B cell (primary cell): ENCODE results near the gene TUNAR. TPM values are rescaled to one million over a fixed set of nuclear protein-coding genes. Genes with fewer than 3 reads are reported as not detected.

Experiments
- ATAC-seq: fragments of 200-7000 bp; cut with Tn5 transposase; one replicate; pipeline ENCODE4 v1.10.0; 2021; ENCODE audit warnings: low read depth, mild to moderate bottlenecking, moderate number of reproducible peaks, moderate library complexity
- CTCF ChIA-PET: fragments of 350-600 bp; sonication (Branson Sonifier 250); formaldehyde crosslinking; loops from one replicate; lab custom pipeline; 2021; ENCODE audit warnings: antibody characterized with exemption, inconsistent platforms; lab: Charles Lee
- POLR2A ChIA-PET: fragments of 350-600 bp; sonication (Branson Sonifier 250); formaldehyde crosslinking; loops from one replicate; lab custom pipeline; 2021; ENCODE audit warnings: antibody characterized with exemption; lab: Charles Lee
- DNase-seq: peaks from one replicate; pipeline ENCODE4 v3.0.0; 2013
- H2AFZ ChIP-seq: 2 replicates; pipeline ENCODE4 v1.6.1; 2012; ENCODE audit warnings: mild to moderate bottlenecking, low read depth, low read length; ENCODE audit not compliant: insufficient read depth, poor library complexity, severe bottlenecking
- H3K27ac ChIP-seq, 2 donors: 1 replicate in 1 of 2; 2 replicates in 1 of 2; pipeline ENCODE4 v1.5.1; 2012 to 2013; ENCODE audit warnings: low read length in 2 of 2, mild to moderate bottlenecking in 2 of 2, moderate library complexity in 1 of 2
- H3K27me3 ChIP-seq, 4 experiments: fragments of 200-600 bp in 1 of 4; sonication (generic) in 1 of 4; replicated peaks in 1 of 4; 1 replicate in 2 of 4; 2 replicates in 2 of 4; pipeline versions ENCODE4 v1.6.1 to v1.7.0; 2013 to 2016; ENCODE audit warnings: low read length in 3 of 4, mild to moderate bottlenecking in 2 of 4, mixed read lengths in 1 of 4, moderate library complexity in 1 of 4; ENCODE audit not compliant: insufficient read depth in 4 of 4, control insufficient read depth in 3 of 4; ENCODE audit errors: control extremely low read depth in 1 of 4
- H3K36me3 ChIP-seq, 2 experiments: replicated peaks in 1 of 2; 1 replicate in 1 of 2; 2 replicates in 1 of 2; pipeline versions ENCODE4 v1.6.1 to v1.7.1; 2013; ENCODE audit warnings: low read length in 1 of 2; ENCODE audit not compliant: insufficient read depth in 2 of 2, control insufficient read depth in 1 of 2; ENCODE audit errors: control extremely low read depth in 1 of 2, extremely low read depth in 1 of 2
- H3K4me1 ChIP-seq, 2 donors: fragments of 200-600 bp in 1 of 2; sonication (generic) in 1 of 2; 1 replicate in 1 of 2; 2 replicates in 1 of 2; pipeline versions ENCODE4 v1.5.1 to v1.6.1; 2013 to 2017; ENCODE audit warnings: low read length in 2 of 2; ENCODE audit not compliant: control insufficient read depth in 2 of 2, insufficient read depth in 2 of 2
- H3K4me2 ChIP-seq: replicated peaks from 2 replicates; pipeline ENCODE3; 2012; ENCODE audit warnings: mild to moderate bottlenecking, low read depth, low read length; ENCODE audit not compliant: poor library complexity, severe bottlenecking
- H3K4me3 ChIP-seq, 5 experiments: fragments of 200-600 bp in 1 of 5; sonication (generic) in 1 of 5; 1 replicate in 3 of 5; 2 replicates in 2 of 5; pipeline versions ENCODE4 v1.5.1 to v1.7.0; 2011 to 2016; ENCODE audit warnings: low read length in 4 of 5, mild to moderate bottlenecking in 4 of 5, low read depth in 2 of 5, control low read depth in 1 of 5, moderate library complexity in 1 of 5; ENCODE audit not compliant: insufficient read depth in 1 of 5; ENCODE audit errors: control extremely low read depth in 1 of 5, extremely low read depth in 1 of 5
- H3K79me2 ChIP-seq: fragments of 200-600 bp; sonication (generic); one replicate; pipeline ENCODE4 v1.6.0; 2016; ENCODE audit warnings: low read length; ENCODE audit not compliant: control insufficient read depth, insufficient read depth
- H3K9ac ChIP-seq: fragments of 200-600 bp; sonication (generic); 2 replicates; pipeline ENCODE4 v1.6.1; 2017; ENCODE audit warnings: mild to moderate bottlenecking, low read length, moderate library complexity
- H3K9me3 ChIP-seq, 3 donors: one replicate each; pipeline versions ENCODE4 v1.6.1 to v1.7.1; 2013; ENCODE audit warnings: low read length in 2 of 3; ENCODE audit not compliant: control insufficient read depth in 2 of 3, insufficient read depth in 1 of 3; ENCODE audit errors: control extremely low read depth in 1 of 3
- H4K20me1 ChIP-seq: 2 replicates; pipeline ENCODE4 v1.6.0; 2012; ENCODE audit warnings: mild to moderate bottlenecking, low read length; ENCODE audit not compliant: insufficient read depth, control insufficient read depth, poor library complexity, severe bottlenecking
- H3K27ac Mint-ChIP-seq: one replicate; pipeline ENCODE4 v1.8.0; 2021; ENCODE audit warnings: mixed read lengths
- H3K27me3 Mint-ChIP-seq: one replicate; pipeline ENCODE4 v1.8.0; 2021; ENCODE audit warnings: mixed read lengths
- H3K4me1 Mint-ChIP-seq: one replicate; pipeline ENCODE4 v1.8.0; 2021; ENCODE audit warnings: mixed read lengths
- H3K4me3 Mint-ChIP-seq: one replicate; pipeline ENCODE4 v1.8.0; 2021; ENCODE audit warnings: mixed read lengths
- H3K9me3 Mint-ChIP-seq: one replicate; pipeline ENCODE4 v1.8.0; 2022; ENCODE audit warnings: mixed read lengths; ENCODE audit not compliant: insufficient read depth
- EZH2 ChIP-seq: IDR thresholded peaks from 2 replicates; pipeline ENCODE4 v1.6.1; 2012; ENCODE audit warnings: borderline replicate concordance, low read depth, mild to moderate bottlenecking, moderate library complexity, low read length; ENCODE audit not compliant: insufficient read depth, poor library complexity, severe bottlenecking
- WGBS: methylation state at CpG from one replicate; pipeline ENCODE4 v1.1.5; 2013; ENCODE audit warnings: missing lambda C conversion rate; ENCODE audit not compliant: insufficient coverage; 5-methylcytosine and 5-hydroxymethylcytosine counted together
- intact Hi-C: fragments of 100-400 bp; cut with micrococcal nuclease; formaldehyde crosslinking; loops from one replicate; pipeline ENCODE4 v1.10.0; 2022
- polyA plus RNA-seq: library from polyadenylated mRNA; depleted of rRNA; stranded (reverse); fragments of >200 nt; gene quantifications from 2 replicates; pipeline ENCODE4 v1.2.3, GENCODE V29; 2012
- total RNA-seq, 2 donors: library from RNA; stranded (reverse); fragments of 120-200 nt in 1 of 2; gene quantifications; 1 replicate in 1 of 2; 2 replicates in 1 of 2; pipeline versions ENCODE4 v1.2.3 to v1.2.4, GENCODE V29; 2013 to 2022
- TF ChIP-seq, protein P1 (sequence below): fragments of 200-600 bp; IDR thresholded peaks from one replicate; pipeline ENCODE4 v1.8.0; 2022; ENCODE audit warnings: antibody characterized with exemption, mild to moderate bottlenecking

Gene TUNAR
- total and polyA plus RNA-seq, 2 donors (not counting 1 experiment from before 2014, with no cell fraction given), result 0.48 to 0.81 TPM

GRCh38 chr14:95956601-95957460 is 80.2 kb downstream of the TUNAR start:
- POLR2A ChIA-PET, result no interaction called here
- H3K27me3 Mint-ChIP-seq, result peaks cover 28% of the 10 kb centered on the region

DNA sequence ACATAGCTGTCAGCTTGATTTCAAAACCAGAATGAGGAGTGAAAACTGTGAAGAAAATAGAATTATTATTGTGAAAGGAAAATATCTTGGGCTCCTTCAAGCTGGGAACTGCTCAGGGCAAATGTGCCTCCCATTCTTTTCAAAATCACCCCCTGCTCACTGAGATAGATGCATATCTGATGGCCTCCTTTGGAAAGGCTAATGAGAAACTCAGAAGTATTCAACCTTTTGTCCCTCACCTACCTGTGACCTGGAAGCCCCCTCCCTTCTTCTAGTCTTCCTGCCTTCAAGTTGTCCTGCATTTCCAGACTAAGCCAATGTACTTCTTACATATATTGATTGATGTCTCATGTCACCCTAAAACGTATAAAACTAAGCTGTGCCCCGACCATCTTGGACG is 81.5 kb downstream of the TUNAR start:
- no peaks in the 10 kb centered on the region for H3K9me3 Mint-ChIP-seq
- peaks cover 0 to 5% (median 0%) of the 10 kb centered on the region in 3 donors for H3K9me3 ChIP-seq
- ATAC-seq, result no peak
- CTCF ChIA-PET, result no interaction called here
- no peak for DNase-seq
- WGBS, result no CpG with 5 or more reads among the region's 3 CpGs
- no peak overlapping the region for H3K27ac Mint-ChIP-seq
- POLR2A ChIA-PET, result no interaction called here
- H3K4me3 Mint-ChIP-seq, result no peak overlapping the region
- H4K20me1 ChIP-seq, result no peaks in the 10 kb centered on the region
- no peaks in the 10 kb centered on the region for H3K36me3 ChIP-seq
- H2AFZ ChIP-seq, result no peak overlapping the region
- no peak overlapping the region for H3K4me3 ChIP-seq
- H3K79me2 ChIP-seq, result no peaks in the 10 kb centered on the region
- H3K27me3 ChIP-seq, result peaks cover 0 to 6% (median 0%) of the 10 kb centered on the region in 4 experiments
- TF ChIP-seq, protein P1, sequence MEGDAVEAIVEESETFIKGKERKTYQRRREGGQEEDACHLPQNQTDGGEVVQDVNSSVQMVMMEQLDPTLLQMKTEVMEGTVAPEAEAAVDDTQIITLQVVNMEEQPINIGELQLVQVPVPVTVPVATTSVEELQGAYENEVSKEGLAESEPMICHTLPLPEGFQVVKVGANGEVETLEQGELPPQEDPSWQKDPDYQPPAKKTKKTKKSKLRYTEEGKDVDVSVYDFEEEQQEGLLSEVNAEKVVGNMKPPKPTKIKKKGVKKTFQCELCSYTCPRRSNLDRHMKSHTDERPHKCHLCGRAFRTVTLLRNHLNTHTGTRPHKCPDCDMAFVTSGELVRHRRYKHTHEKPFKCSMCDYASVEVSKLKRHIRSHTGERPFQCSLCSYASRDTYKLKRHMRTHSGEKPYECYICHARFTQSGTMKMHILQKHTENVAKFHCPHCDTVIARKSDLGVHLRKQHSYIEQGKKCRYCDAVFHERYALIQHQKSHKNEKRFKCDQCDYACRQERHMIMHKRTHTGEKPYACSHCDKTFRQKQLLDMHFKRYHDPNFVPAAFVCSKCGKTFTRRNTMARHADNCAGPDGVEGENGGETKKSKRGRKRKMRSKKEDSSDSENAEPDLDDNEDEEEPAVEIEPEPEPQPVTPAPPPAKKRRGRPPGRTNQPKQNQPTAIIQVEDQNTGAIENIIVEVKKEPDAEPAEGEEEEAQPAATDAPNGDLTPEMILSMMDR, result no peak
- no peak for TF ChIP-seq EZH2
- intact Hi-C loops, result no loop called here
- H3K27me3 Mint-ChIP-seq, result peaks cover 19% of the 10 kb centered on the region
- H3K9ac ChIP-seq, result no peak overlapping the region
- H3K4me2 ChIP-seq, result no peak overlapping the region
- no peaks in the 10 kb centered on the region for H3K4me1 ChIP-seq
- H3K27ac ChIP-seq, result no peak overlapping the region
- H3K4me1 Mint-ChIP-seq, result no peaks in the 10 kb centered on the region

More at GRCh38 chr14:95956601-95957460, 80.2 kb downstream of the TUNAR start:
- H4K20me1 ChIP-seq, result no peaks in the 10 kb centered on the region
- H3K79me2 ChIP-seq, result no peaks in the 10 kb centered on the region
- no peak overlapping the region for H3K9ac ChIP-seq
- WGBS, result 92% methylated on average over 5 of the region's 5 CpGs
- ATAC-seq, result no peak
- Mint-ChIP-seq H3K4me3 (no peak overlapping the region), H3K4me1 (no peaks in the 10 kb centered on the region), H3K9me3 (no peaks in the 10 kb centered on the region), H3K27ac (no peak overlapping the region)
- no peak overlapping the region for H2AFZ ChIP-seq
- DNase-seq, result no peak
- no peaks in the 10 kb centered on the region for H3K36me3 ChIP-seq
- H3K27me3 ChIP-seq, result peaks cover 0 to 7% (median 0%) of the 10 kb centered on the region in 4 experiments
- no peak overlapping the region for H3K4me2 ChIP-seq
- H3K9me3 ChIP-seq, result peaks cover 0 to 5% (median 0%) of the 10 kb centered on the region in 3 donors
- H3K27ac ChIP-seq, result no peak overlapping the region
- TF ChIP-seq, protein P1, result no peak
- TF ChIP-seq EZH2, result no peak
- CTCF ChIA-PET, result interaction anchor here (0.5 kb wide), 1 partner anchor 31 kb away, joined by 5 read pairs; no protein-coding TSS in a partner anchor
- intact Hi-C loops, result no loop called here
- H3K4me1 ChIP-seq, result no peaks in the 10 kb centered on the region
- H3K4me3 ChIP-seq, result no peak overlapping the region
